Heart right ventricle (tissue), 16 donors: Measurements from ENCODE around the gene VPS8. TPM values are rescaled to one million over a fixed set of nuclear protein-coding genes. Genes with fewer than 3 reads are reported as not detected.

Experiments used
- ATAC-seq, 8 donors: fragments of 200-7000 bp; cut with Tn5 transposase; one replicate each; pipeline ENCODE4 v1.9.1; 2020; ENCODE audit warnings: mild to moderate bottlenecking in 8 of 8, moderate library complexity in 8 of 8, moderate number of reproducible peaks in 1 of 8
- DNase-seq, 2 donors: peaks; one replicate each; pipeline ENCODE4 v3.0.0-alpha.2; 2020
- H3K27ac ChIP-seq, 10 donors: fragments of 200-600 bp; sonication (generic) in 2 of 10; one replicate each; pipeline versions ENCODE4 v1.5.0 to v1.8.0; 2020 to 2022; ENCODE audit warnings: mild to moderate bottlenecking in 3 of 10
- H3K27me3 ChIP-seq, 7 donors: fragments of 200-600 bp; one replicate each; pipeline ENCODE4 v1.8.0; 2021 to 2022; ENCODE audit warnings: mild to moderate bottlenecking in 2 of 7
- H3K36me3 ChIP-seq, 9 donors: fragments of 200-600 bp; sonication (generic) in 1 of 9; one replicate each; pipeline versions ENCODE4 v1.5.0 to v1.8.0; 2020 to 2022; ENCODE audit warnings: mild to moderate bottlenecking in 2 of 9
- H3K4me1 ChIP-seq, 9 donors: fragments of 200-600 bp; sonication (generic) in 1 of 9; one replicate each; pipeline versions ENCODE4 v1.5.0 to v1.8.0; 2020 to 2022; ENCODE audit warnings: mild to moderate bottlenecking in 4 of 9
- H3K4me3 ChIP-seq, 10 donors: fragments of 200-600 bp; sonication (generic) in 2 of 10; one replicate each; pipeline versions ENCODE4 v1.5.0 to v1.8.0; 2020 to 2022; ENCODE audit warnings: mild to moderate bottlenecking in 7 of 10, moderate library complexity in 2 of 10
- H3K9me3 ChIP-seq, 11 donors: fragments of 200-600 bp in 10 of 11; sonication (generic) in 2 of 11; one replicate each; pipeline versions ENCODE4 v1.5.0 to v1.8.0; 2013 to 2022; ENCODE audit warnings: mild to moderate bottlenecking in 2 of 11, control low read depth in 1 of 11, moderate library complexity in 1 of 11
- WGBS, 2 donors: extraction: QIAGEN DNeasy Blood & Tissue Kit; methylation state at CpG; one replicate each; pipeline ENCODE4 v1.1.7; 2013; ENCODE audit warnings: inconsistent platforms in 1 of 2; 5-methylcytosine and 5-hydroxymethylcytosine counted together
- intact Hi-C, 10 donors: fragments of 100-400 bp; cut with DNase I; formaldehyde crosslinking; loops; one replicate each; pipeline versions ENCODE4 v1.11.1 to v1.14.2; 2022
- polyA plus RNA-seq, 2 donors: library from polyadenylated mRNA; stranded (reverse); fragments of 200-250 nt; gene quantifications; one replicate each; pipeline ENCODE4 v1.2.3, GENCODE V29; 2013
- total RNA-seq, 10 donors: library from RNA; stranded (reverse); fragmentation: NEBNext Ultra II Directional in 3 of 10; extraction: Animal tissue kit (Norgen Biotek cat#: 25700) in 3 of 10; gene quantifications; one replicate each; pipeline versions ENCODE4 v1.2.1 to v1.2.4, GENCODE V29; 2021 to 2023
- TF ChIP-seq, protein P1 (sequence below), 9 donors: fragments of 200-600 bp; sonication (generic) in 2 of 9; IDR thresholded peaks; one replicate each; pipeline versions ENCODE4 v1.5.0 to v1.8.0; 2021 to 2022; ENCODE audit warnings: antibody characterized with exemption in 9 of 9, mild to moderate bottlenecking in 5 of 9, moderate library complexity in 1 of 9
- donor health status: Arrhythmogenic right ventricular cardiomyopathy.
- donor health status: ischemic (EF 13 %, LVEDD 7.1; RV severe dilation, severe dysfunction).
- donor health status: healthy with polysubstance abuse.
- donor health status: DM: no; HTN: yes; CAD: no.
- donor health status: DM: no; HTN: no; CAD: no.
- donor health status: ischemic (EF 25% LVEDD 6.9; RV normal size, moderate dysfunction).
- donor health status: ischemic (EF 25% LVEDD 5.7; RV mildly dilated, moderate dysfunction).
- donor health status: healthy.
- donor health status: DM: yes; HTN: yes; CAD: no.
- donor health status: Ischemic cardiomyopathy.
- donor health status: ischemic (EF 35%, LVEDD 5.7; RV mildly dilated, moderate dysfunction).
- donor health status: nonischemic (EF 11% LVEDD 7.7; RV severe dilation, severe dysfunction).
- donor health status: DM: yes; HTN: yes; CAD: no.
- donor health status: PGD.
- donor health status: ischemic (EF 29% LVEDD 5.4; RV normal size, mild dysfunction).
- donor health status: nonischemic (EF 23%, LVEDD 6.1; RV moderate dilation, normal function).

VPS8 gene
- total and polyA plus RNA-seq, 12 donors = 11.1 to 123 (median 80.6) TPM

DNA sequence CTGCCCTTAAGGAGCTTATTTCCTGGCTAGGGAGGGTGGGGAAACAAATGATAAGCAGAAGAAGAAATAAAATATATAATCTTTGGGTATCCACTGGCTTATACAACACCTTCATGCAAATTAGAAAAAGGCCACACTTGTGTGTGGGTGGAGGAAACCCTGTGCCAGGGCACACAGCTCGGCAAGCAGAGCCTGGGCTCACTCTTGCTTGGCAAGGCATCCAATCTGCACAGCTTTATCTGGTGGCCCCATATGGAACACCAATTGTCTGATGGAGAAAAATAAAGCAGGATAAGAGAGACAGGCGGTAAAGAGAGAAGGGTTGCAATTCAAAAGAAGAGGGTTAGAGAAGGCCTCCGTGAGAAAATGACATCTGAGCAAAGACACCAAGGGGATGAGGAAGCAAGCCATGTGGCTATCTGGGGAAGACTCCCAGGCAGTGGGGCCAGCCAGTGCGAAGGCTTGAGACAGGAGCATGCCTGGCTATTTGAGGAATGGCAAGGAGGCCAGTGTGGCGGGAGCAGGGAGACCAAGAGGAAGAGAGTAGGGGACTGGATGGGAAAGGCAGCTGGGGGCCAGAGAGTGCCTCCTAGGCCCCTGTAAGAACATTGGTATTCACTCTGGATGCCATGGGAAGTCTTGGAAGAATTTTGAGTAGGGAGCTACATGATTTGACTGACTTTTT lies 22.5 kb upstream of the VPS8 start:
- intact Hi-C loops = loop anchor here in 1 of 10 donors (10.0 kb wide), 1 partner anchor 415 kb away; the partner anchor contains the start of gene THPO
- 83 to 89% methylated on average over 5 of the region's 5 CpGs for WGBS, 2 donors
- Histone ChIP-seq H3K36me3 (no peaks in the 10 kb centered on the region), H3K4me3 (no peak overlapping the region), H3K9me3 (no peaks in the 10 kb centered on the region), H3K4me1 (peaks cover 3 to 22% (median 15%) of the 10 kb centered on the region in 9 donors), H3K27me3 (peaks cover 0 to 11% (median 0%) of the 10 kb centered on the region in 7 donors), H3K27ac (no peak overlapping the region)
- ATAC-seq (no peak), DNase-seq (no peak)
- TF ChIP-seq, protein P1, sequence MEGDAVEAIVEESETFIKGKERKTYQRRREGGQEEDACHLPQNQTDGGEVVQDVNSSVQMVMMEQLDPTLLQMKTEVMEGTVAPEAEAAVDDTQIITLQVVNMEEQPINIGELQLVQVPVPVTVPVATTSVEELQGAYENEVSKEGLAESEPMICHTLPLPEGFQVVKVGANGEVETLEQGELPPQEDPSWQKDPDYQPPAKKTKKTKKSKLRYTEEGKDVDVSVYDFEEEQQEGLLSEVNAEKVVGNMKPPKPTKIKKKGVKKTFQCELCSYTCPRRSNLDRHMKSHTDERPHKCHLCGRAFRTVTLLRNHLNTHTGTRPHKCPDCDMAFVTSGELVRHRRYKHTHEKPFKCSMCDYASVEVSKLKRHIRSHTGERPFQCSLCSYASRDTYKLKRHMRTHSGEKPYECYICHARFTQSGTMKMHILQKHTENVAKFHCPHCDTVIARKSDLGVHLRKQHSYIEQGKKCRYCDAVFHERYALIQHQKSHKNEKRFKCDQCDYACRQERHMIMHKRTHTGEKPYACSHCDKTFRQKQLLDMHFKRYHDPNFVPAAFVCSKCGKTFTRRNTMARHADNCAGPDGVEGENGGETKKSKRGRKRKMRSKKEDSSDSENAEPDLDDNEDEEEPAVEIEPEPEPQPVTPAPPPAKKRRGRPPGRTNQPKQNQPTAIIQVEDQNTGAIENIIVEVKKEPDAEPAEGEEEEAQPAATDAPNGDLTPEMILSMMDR (IDR thresholded peaks at IDR 0.05) = no peak

DNA sequence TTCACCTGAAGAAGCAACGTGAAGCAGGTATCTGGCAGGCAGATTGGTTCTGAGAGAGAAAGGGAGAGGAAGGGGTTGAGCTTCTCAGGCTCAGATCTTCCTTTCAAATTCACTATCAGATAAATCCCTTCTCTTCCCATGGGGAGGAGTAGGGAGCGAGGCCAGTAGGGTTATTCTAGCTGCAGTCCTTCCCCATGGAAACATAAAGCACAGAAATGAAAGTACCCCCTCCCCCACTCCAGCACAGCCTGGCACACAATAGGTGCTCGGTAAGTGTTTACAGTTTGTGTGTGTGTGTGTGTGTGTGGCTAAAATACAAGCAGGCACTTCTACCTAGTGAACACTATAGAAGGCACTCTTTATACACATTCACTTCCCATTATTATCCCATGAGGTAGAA lies 20.8 kb upstream of the VPS8 start:
- Histone ChIP-seq H3K27me3 (peaks cover 0 to 11% (median 0%) of the 10 kb centered on the region in 7 donors), H3K4me1 (peaks cover 0 to 17% (median 9%) of the 10 kb centered on the region in 9 donors), H3K4me3 (no peak overlapping the region), H3K27ac (no peak overlapping the region), H3K9me3 (no peaks in the 10 kb centered on the region), H3K36me3 (no peaks in the 10 kb centered on the region)
- intact Hi-C loops = no loop called here
- TF ChIP-seq, protein P1 (IDR thresholded peaks at IDR 0.05) = no peak
- ATAC-seq (no peak), DNase-seq (no peak)
- WGBS, 2 donors = 58 to 68% methylated on average over 3 of the region's 3 CpGs

DNA sequence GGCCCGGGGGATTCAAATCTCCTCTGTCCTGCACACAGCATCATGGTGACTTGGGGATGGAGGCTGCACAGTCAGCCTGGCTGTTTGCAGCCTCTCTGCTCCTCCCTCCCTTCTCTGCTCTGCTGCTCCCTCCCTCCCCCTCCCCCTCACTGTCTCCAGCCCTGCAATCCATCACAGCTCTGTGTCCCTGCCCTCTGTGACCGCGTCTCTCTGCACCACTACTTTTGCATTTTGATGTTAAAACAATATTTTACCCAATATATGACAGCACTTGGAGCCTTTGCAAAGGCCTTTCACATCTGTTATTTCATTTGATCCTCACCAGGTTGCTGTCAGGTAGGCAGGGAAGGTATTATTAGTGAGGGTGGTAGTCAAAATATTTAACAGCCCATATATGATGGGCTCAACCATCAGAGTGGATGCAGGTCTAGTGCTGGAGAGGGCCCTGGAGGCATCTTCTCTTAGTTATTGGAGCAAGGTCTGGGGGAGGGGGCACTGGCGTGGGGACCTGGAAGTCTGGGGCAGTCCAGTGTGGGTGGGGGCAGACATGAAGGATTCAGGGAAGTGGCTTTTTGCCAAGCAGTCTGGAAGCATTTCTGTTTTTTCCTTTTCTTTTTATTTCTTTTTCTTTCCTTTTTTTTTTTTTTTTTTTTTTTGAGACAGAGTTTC lies 16.3 kb upstream of the VPS8 start:
- no peak for DNase-seq
- H3K36me3 ChIP-seq = no peaks in the 10 kb centered on the region
- peaks cover 0 to 24% (median 7%) of the 10 kb centered on the region in 7 donors for H3K27me3 ChIP-seq
- WGBS, 2 donors = 45 to 47% methylated on average over 4 of the region's 4 CpGs
- H3K9me3 ChIP-seq = no peaks in the 10 kb centered on the region
- TF ChIP-seq, protein P1 (IDR thresholded peaks at IDR 0.05) = no peak
- peaks cover 0 to 5% (median 0%) of the 10 kb centered on the region in 9 donors for H3K4me1 ChIP-seq
- no peak overlapping the region for H3K4me3 ChIP-seq
- intact Hi-C loops = no loop called here
- H3K27ac ChIP-seq = no peak overlapping the region
- peak in 2 of 8 donors; percentile 35 to 50 for ATAC-seq

DNA sequence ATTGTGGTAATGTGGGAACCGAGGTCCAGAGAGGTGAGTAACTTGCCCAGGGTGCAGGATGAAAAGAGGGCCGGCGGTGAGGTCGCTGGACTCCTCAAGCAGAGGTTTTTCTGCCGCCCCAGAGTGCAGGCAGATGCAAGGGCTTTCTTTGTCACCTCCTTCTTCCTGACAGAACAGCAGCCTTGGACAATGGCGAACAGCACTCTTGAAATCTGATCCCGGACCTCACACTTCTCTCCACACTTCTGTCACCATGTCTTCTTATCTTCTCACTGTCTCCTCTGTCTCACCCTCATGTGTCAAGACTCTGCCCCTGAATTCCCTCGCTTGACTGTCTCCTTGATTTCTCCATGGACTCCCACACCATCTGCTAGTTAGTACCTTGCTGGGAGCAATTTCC lies 15.4 kb upstream of the VPS8 start:
- 18 to 31% methylated on average over 8 of the region's 8 CpGs for whole genome bisulfite sequencing, 2 donors
- Histone ChIP-seq H3K36me3 (no peaks in the 10 kb centered on the region), H3K9me3 (no peaks in the 10 kb centered on the region), H3K27ac (no peak overlapping the region), H3K4me3 (no peak overlapping the region), H3K4me1 (peaks cover 0 to 5% (median 0%) of the 10 kb centered on the region in 9 donors), H3K27me3 (peaks cover 0 to 28% (median 7%) of the 10 kb centered on the region in 7 donors)
- intact Hi-C loops = no loop called here
- ATAC-seq (peak in 1 of 8 donors; percentile 11), DNase-seq (no peak)
- TF ChIP-seq, protein P1 (IDR thresholded peaks at IDR 0.05) = no peak
